Chondrocyte (in vitro differentiated cells): ENCODE data around the gene ANKRD52. TPM values are rescaled to one million over a fixed set of nuclear protein-coding genes. Genes with fewer than 3 reads are reported as not detected.

Experiments
- DNase-seq: peaks from one replicate; pipeline ENCODE4 v3.0.0; 2021; ENCODE audit warnings: mixed read lengths, low spot score
- H3K27ac Mint-ChIP-seq: one replicate; pipeline ENCODE4 v1.8.0; 2021; ENCODE audit warnings: mild to moderate bottlenecking, moderate library complexity, mixed read lengths; ENCODE audit not compliant: unreplicated experiment
- H3K27me3 Mint-ChIP-seq: 2 replicates; pipeline ENCODE4 v1.8.0; 2021; ENCODE audit warnings: low read depth, mixed read lengths
- H3K36me3 Mint-ChIP-seq: 2 replicates; pipeline ENCODE4 v1.8.0; 2021; ENCODE audit warnings: low read depth, mixed read lengths
- H3K4me1 Mint-ChIP-seq: 2 replicates; pipeline ENCODE4 v1.8.0; 2021; ENCODE audit warnings: low read depth, mild to moderate bottlenecking, mixed read lengths
- H3K4me3 Mint-ChIP-seq: one replicate; pipeline ENCODE4 v1.8.0; 2021; ENCODE audit warnings: mild to moderate bottlenecking, moderate library complexity, mixed read lengths; ENCODE audit not compliant: unreplicated experiment
- H3K9me3 Mint-ChIP-seq: 2 replicates; pipeline ENCODE4 v1.8.0; 2021; ENCODE audit warnings: low read depth, mixed read lengths
- total RNA-seq: library from RNA; stranded (reverse); gene quantifications from 3 replicates; pipeline ENCODE4 v1.2.1, GENCODE V29; 2021
- TF ChIP-seq, protein P1 (sequence below): fragments of 200-600 bp; sonication (generic); IDR thresholded peaks from 2 replicates; pipeline ENCODE4 v1.5.0; 2021; ENCODE audit warnings: antibody characterized with exemption, mild to moderate bottlenecking, moderate library complexity

Gene ANKRD52
- total RNA-seq, 1 donor from 2014 or later, result 106 TPM

DNA sequence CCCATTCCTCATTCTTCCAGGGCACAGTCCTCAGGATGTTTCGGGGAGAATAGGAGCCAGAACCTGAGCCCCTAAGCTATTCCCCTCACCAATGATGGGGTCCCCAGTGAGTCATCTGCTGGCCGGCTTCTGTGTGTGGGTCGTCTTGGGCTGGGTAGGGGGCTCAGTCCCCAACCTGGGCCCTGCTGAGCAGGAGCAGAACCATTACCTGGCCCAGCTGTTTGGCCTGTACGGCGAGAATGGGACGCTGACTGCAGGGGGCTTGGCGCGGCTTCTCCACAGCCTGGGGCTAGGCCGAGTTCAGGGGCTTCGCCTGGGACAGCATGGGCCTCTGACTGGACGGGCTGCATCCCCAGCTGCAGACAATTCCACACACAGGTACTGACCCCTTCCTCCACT is 27.0 kb downstream of the ANKRD52 start:
- Mint-ChIP-seq H3K27ac (no peak overlapping the region), H3K4me3 (no peak overlapping the region), H3K36me3 (peaks cover 3% of the 10 kb centered on the region), H3K4me1 (no peaks in the 10 kb centered on the region), H3K9me3 (no peaks in the 10 kb centered on the region), H3K27me3 (no peaks in the 10 kb centered on the region)
- TF ChIP-seq, protein P1, sequence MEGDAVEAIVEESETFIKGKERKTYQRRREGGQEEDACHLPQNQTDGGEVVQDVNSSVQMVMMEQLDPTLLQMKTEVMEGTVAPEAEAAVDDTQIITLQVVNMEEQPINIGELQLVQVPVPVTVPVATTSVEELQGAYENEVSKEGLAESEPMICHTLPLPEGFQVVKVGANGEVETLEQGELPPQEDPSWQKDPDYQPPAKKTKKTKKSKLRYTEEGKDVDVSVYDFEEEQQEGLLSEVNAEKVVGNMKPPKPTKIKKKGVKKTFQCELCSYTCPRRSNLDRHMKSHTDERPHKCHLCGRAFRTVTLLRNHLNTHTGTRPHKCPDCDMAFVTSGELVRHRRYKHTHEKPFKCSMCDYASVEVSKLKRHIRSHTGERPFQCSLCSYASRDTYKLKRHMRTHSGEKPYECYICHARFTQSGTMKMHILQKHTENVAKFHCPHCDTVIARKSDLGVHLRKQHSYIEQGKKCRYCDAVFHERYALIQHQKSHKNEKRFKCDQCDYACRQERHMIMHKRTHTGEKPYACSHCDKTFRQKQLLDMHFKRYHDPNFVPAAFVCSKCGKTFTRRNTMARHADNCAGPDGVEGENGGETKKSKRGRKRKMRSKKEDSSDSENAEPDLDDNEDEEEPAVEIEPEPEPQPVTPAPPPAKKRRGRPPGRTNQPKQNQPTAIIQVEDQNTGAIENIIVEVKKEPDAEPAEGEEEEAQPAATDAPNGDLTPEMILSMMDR, result no peak
- no peak for DNase-seq

DNA sequence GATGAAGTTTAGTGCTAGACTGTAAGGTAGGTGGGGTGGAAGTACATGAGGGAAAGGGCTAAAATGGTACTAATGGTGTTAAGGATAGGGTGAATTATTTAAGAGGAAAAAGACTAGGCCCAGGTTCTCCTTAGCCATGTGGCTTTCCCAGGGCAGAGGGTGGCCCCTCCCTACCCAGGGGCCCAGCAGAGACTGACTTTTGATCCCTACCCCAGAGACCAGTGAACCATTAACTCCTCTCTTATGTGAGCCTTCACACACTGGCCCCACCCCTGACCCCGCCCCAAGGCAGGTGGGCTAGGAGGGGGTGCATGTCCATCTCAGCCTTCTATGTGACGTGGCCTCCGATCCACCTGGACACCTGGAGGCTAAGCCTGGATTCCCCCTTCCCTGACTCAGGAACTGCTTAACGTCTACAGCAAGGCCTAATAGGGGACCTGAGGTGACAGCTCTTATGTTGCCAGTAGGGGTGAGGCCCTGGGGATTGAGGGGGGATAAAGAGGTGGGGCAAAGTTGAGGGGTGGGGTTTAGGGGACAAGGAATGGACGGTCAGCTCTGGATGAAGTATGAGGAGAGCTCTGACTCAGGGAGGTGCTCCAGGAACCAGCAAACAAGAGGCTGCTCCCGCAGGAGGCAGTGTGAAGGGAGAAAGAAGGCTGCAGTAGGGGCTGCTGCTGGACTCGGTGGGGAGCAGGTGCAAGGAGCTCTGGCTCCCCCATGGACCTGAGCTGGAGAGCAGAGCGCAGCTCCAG is 27.6 kb downstream of the ANKRD52 start:
- no peak overlapping the region for H3K27ac Mint-ChIP-seq
- TF ChIP-seq, protein P1, result no peak
- no peak overlapping the region for H3K4me3 Mint-ChIP-seq
- DNase-seq, result no peak
- H3K36me3 Mint-ChIP-seq, result peaks cover 4% of the 10 kb centered on the region
- no peaks in the 10 kb centered on the region for H3K9me3 Mint-ChIP-seq
- H3K27me3 Mint-ChIP-seq, result no peaks in the 10 kb centered on the region
- H3K4me1 Mint-ChIP-seq, result peaks cover under 1% of the 10 kb centered on the region

DNA sequence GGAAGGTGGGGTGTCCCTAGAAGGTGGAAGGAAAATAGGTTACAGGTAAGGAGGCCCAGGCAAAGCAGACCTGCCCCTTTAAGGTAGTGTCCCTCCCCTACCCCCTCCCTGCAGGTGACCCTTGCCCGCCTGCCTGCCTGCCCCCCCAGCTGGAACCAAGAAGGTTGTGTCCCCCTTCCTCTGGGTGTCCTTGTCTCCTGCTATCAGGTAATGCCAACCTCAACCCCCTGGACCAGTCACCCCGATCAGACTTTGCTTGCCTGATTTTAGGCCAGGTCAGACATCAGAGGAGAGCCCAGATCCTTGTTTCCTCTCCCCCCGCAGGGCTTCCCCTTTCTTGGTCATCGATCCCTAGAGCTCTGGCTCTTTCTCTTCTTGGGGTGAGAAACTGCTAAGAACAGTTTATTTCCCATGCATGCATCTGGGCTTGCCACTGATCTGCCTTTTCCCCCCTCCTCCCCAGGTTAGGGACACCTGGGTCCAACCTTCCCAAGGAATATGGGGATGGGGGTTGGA is 28.2 kb downstream of the ANKRD52 start, which contains the start of gene SLC39A5:
Gene SLC39A5, plus strand, starts transcription at position 136 of the 516 bp plus-strand sequence. CDS start 1,224 bp downstream, outside the sequence.
- no peak within 1 kb of the TSS for H3K27ac Mint-ChIP-seq

DNA sequence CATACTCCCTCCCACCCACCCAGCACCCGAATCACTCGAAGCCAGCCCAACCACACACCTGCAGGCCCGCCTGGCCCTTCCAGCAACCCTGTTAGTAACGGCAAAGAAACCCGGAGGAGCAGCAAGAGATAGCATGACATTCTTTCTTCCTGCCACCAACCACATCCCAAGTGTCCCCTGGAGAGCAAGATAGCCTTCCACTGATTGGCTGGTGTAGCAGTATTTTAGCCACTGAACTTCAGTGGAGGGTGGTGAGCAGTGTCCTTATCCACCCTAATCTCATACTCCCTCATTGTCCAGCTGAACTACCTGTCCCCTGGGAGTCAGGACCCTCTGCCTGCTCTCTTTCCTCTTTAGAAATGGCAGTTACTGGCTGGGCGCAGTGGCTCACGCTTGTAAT is 29.1 kb downstream of the ANKRD52 start:
- no peaks in the 10 kb centered on the region for H3K9me3 Mint-ChIP-seq
- no peak for DNase-seq
- H3K27ac Mint-ChIP-seq, result no peak overlapping the region
- H3K4me1 Mint-ChIP-seq, result peaks cover 14% of the 10 kb centered on the region
- no peaks in the 10 kb centered on the region for H3K27me3 Mint-ChIP-seq
- H3K36me3 Mint-ChIP-seq, result peaks cover 4% of the 10 kb centered on the region
- H3K4me3 Mint-ChIP-seq, result no peak overlapping the region
- TF ChIP-seq, protein P1, result no peak

More for the DNA sequence above, 28.2 kb downstream of the ANKRD52 start, which contains the start of gene SLC39A5:
- no peaks in the 10 kb centered on the region for H3K9me3 Mint-ChIP-seq
- peaks cover 7% of the 10 kb centered on the region for H3K4me1 Mint-ChIP-seq
- H3K27me3 Mint-ChIP-seq, result no peaks in the 10 kb centered on the region
- DNase-seq, result no peak
- H3K36me3 Mint-ChIP-seq, result peaks cover 4% of the 10 kb centered on the region
- no peak within 1 kb of the TSS for H3K4me3 Mint-ChIP-seq
- TF ChIP-seq, protein P1, result no peak

DNA sequence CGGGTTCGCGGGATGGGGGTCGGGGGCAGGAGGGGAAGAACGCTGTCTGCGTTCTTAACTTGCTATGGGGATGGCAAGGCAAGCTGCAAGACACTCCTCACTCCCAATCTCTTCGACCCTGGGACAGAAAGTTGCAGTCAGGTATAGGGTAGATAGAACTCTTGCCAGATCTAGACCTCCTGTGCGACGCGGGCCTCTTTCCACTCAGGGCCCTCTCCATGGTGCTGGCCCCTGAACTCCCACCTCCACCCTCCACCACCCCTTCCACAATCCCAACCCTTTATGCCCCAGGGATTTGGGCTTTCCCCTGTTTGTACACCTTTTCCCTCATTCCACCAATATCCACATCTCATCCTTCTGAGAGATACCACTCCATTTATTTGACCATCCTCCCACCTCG is 33.2 kb downstream of the ANKRD52 start:
- no peaks in the 10 kb centered on the region for H3K27me3 Mint-ChIP-seq
- DNase-seq, result peak; percentile 35
- H3K4me3 Mint-ChIP-seq, result peak overlapping the region; percentile 81
- H3K4me1 Mint-ChIP-seq, result peaks cover 39% of the 10 kb centered on the region
- no peaks in the 10 kb centered on the region for H3K9me3 Mint-ChIP-seq
- H3K27ac Mint-ChIP-seq, result peak overlapping the region; percentile 51
- TF ChIP-seq, protein P1, result no peak
- H3K36me3 Mint-ChIP-seq, result peaks cover 4% of the 10 kb centered on the region
